Measurements from ENCODE around the gene LINC01488. TPM values are rescaled to one million over a fixed set of nuclear protein-coding genes. Genes with fewer than 3 reads are reported as not detected.
A peak's percentile ranks its signal among the peaks of the same experiment; 100 is the strongest.

Gene LINC01488
- total and polyA plus RNA-seq, 2 donors from 2014 or later = not detected

DNA sequence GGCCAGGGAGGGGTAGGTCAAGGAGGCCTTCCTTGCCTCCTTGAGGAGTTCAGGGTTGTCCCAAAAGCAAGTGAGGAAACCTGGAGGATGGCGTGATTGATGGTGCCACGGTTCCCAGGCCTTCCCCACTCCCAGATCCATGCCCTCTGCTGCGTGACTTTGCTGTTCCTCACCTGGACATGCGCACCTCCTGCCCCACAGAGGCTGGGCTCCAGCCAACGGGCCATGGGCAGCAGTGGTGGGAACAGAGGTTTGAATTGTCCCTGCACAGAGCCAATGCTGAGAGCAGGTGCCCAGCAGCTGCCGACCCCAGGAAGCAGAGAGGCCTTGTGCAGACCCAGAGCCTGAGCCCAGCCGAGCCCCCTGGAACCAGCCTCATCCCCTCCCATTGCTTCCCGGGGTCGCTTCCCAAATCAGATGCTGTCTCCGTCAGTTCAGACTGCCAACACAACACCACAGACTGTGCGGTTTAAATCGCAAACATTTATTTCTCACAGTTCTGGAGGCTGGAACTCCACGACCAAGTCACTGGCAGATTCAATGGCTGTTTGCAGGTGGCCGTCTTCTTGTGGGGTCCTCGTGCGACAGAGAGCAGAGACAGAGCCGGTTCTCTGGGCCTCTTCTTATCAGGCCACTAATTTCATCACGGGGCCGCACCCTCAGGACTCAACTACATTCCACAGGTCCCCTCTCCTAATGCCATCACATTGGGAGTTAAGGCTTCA is 6.2 kb upstream of the LINC01488 start:
- TF ChIP-seq, protein P1, sequence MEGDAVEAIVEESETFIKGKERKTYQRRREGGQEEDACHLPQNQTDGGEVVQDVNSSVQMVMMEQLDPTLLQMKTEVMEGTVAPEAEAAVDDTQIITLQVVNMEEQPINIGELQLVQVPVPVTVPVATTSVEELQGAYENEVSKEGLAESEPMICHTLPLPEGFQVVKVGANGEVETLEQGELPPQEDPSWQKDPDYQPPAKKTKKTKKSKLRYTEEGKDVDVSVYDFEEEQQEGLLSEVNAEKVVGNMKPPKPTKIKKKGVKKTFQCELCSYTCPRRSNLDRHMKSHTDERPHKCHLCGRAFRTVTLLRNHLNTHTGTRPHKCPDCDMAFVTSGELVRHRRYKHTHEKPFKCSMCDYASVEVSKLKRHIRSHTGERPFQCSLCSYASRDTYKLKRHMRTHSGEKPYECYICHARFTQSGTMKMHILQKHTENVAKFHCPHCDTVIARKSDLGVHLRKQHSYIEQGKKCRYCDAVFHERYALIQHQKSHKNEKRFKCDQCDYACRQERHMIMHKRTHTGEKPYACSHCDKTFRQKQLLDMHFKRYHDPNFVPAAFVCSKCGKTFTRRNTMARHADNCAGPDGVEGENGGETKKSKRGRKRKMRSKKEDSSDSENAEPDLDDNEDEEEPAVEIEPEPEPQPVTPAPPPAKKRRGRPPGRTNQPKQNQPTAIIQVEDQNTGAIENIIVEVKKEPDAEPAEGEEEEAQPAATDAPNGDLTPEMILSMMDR (IDR thresholded peaks at IDR 0.05; ENCODE audit: borderline replicate concordance, extremely low read depth, insufficient read depth) = no peak
- no peak overlapping the region for H3K4me3 ChIP-seq (ENCODE audit: low read length in 3 of 3)
- FAIRE-seq (no peak), DNase-seq (peak in 1 of 5 donors; percentile 52)
- no peaks in the 10 kb centered on the region for H3K36me3 ChIP-seq (ENCODE audit: control insufficient read depth in 2 of 3, insufficient read depth in 3 of 3, low read length in 3 of 3)
- H3K27me3 ChIP-seq (ENCODE audit: control insufficient read depth, insufficient read depth, low read length) = no peaks in the 10 kb centered on the region
- H3K27ac ChIP-seq (ENCODE audit: low read depth in 2 of 2, low read length in 2 of 2) = no peak overlapping the region
- peaks cover 0 to 8% (median 3%) of the 10 kb centered on the region in 3 donors for H3K4me1 ChIP-seq (ENCODE audit: control insufficient read depth in 2 of 3, insufficient read depth in 2 of 3, low read depth in 1 of 3, low read length in 3 of 3)
- H3K9me3 ChIP-seq (ENCODE audit: control insufficient read depth in 2 of 3, insufficient read depth in 1 of 3, low read length in 3 of 3) = no peaks in the 10 kb centered on the region
- intact Hi-C loops (cut with DNase I) = no loop called here
- H3K9ac ChIP-seq (ENCODE audit: low read length in 3 of 3) = no peak overlapping the region

DNA sequence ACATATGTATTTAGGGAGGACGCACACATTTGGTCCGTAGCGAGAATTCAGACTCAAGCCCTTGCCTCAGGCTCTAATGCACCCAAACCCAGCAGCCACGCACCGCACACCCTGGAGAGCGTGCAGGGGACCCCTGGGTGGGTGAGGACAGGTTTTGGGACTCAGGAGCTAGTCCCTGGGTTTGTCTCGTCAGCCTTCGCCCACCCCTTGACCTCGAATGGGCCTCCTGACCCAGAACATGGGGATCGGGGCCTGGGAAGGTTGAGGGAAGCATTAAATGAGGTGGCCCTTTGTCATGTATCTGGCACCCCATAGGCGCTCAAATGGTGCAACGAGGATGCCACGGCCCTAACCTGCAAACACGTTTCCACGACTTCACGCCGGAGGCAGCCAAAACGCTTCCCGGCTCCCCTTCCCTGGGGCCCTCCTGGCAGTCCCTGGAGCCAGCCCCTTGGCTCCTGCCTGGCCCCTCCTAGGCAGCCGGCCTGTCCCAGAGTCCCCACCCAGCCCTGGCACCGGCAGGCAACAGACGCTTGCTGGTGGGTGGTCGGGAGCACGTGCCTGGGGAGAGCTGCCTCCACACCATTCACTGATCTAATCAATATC is 5.5 kb upstream of the LINC01488 start:
- Histone ChIP-seq H3K4me1 (ENCODE audit: control insufficient read depth in 2 of 3, insufficient read depth in 2 of 3, low read depth in 1 of 3, low read length in 3 of 3) (peaks cover 0 to 15% (median 3%) of the 10 kb centered on the region in 3 donors), H3K36me3 (ENCODE audit: control insufficient read depth in 2 of 3, insufficient read depth in 3 of 3, low read length in 3 of 3) (no peaks in the 10 kb centered on the region), H3K9me3 (ENCODE audit: control insufficient read depth in 2 of 3, insufficient read depth in 1 of 3, low read length in 3 of 3) (no peaks in the 10 kb centered on the region), H3K4me3 (ENCODE audit: low read length in 3 of 3) (no peak overlapping the region), H3K27me3 (ENCODE audit: control insufficient read depth, insufficient read depth, low read length) (no peaks in the 10 kb centered on the region), H3K27ac (ENCODE audit: low read depth in 2 of 2, low read length in 2 of 2) (no peak overlapping the region), H3K9ac (ENCODE audit: low read length in 3 of 3) (no peak overlapping the region)
- TF ChIP-seq, protein P1 (IDR thresholded peaks at IDR 0.05; ENCODE audit: borderline replicate concordance, extremely low read depth, insufficient read depth) = no peak
- DNase-seq (peak in 1 of 5 donors; percentile 63), FAIRE-seq (no peak)
- intact Hi-C loops (cut with DNase I) = no loop called here

DNA sequence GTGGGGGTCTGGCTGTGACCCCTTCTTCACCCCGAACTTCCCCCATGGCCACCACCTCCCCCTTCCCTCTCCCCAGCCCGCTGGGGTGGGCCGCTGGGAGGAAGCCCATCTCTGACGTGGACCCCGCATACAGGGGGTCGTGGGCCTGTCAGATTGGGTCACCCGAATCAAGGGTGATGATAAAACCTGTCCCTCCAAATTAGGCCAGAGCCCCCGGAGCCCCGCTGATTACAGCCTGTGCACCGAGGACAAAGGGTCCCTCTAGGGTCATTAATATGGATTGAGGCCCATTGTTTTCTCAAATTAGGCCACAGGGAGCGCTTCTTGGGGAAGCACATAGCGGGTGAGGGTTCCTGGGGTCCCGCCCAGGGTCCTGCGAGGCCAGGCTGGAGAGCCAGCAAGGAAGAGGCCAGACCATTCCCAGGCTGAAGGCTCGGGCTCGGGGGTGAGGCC is 4.9 kb upstream of the LINC01488 start:
- no peak overlapping the region for H3K4me3 ChIP-seq (ENCODE audit: low read length in 3 of 3)
- no peak for FAIRE-seq
- TF ChIP-seq, protein P1 (IDR thresholded peaks at IDR 0.05; ENCODE audit: borderline replicate concordance, extremely low read depth, insufficient read depth) = no peak
- DNase-seq = peak in 1 of 5 donors; percentile 57
- intact Hi-C loops (cut with DNase I) = no loop called here
- H3K4me1 ChIP-seq (ENCODE audit: control insufficient read depth in 2 of 3, insufficient read depth in 2 of 3, low read depth in 1 of 3, low read length in 3 of 3) = peaks cover 0 to 15% (median 3%) of the 10 kb centered on the region in 3 donors
- H3K27me3 ChIP-seq (ENCODE audit: control insufficient read depth, insufficient read depth, low read length) = no peaks in the 10 kb centered on the region
- H3K9ac ChIP-seq (ENCODE audit: low read length in 3 of 3) = no peak overlapping the region
- no peak overlapping the region for H3K27ac ChIP-seq (ENCODE audit: low read depth in 2 of 2, low read length in 2 of 2)
- H3K9me3 ChIP-seq (ENCODE audit: control insufficient read depth in 2 of 3, insufficient read depth in 1 of 3, low read length in 3 of 3) = no peaks in the 10 kb centered on the region
- H3K36me3 ChIP-seq (ENCODE audit: control insufficient read depth in 2 of 3, insufficient read depth in 3 of 3, low read length in 3 of 3) = no peaks in the 10 kb centered on the region
